ENCODE measurements around the gene ZNF385D.
A peak's percentile ranks its signal among the peaks of the same experiment; 100 is the strongest.
"Not testable (repeated sequence)": the region's sequence is repeated elsewhere in the genome, so short reads cannot be mapped to it uniquely, and the experiment has no call there.

The ZNF385D gene

DNA sequence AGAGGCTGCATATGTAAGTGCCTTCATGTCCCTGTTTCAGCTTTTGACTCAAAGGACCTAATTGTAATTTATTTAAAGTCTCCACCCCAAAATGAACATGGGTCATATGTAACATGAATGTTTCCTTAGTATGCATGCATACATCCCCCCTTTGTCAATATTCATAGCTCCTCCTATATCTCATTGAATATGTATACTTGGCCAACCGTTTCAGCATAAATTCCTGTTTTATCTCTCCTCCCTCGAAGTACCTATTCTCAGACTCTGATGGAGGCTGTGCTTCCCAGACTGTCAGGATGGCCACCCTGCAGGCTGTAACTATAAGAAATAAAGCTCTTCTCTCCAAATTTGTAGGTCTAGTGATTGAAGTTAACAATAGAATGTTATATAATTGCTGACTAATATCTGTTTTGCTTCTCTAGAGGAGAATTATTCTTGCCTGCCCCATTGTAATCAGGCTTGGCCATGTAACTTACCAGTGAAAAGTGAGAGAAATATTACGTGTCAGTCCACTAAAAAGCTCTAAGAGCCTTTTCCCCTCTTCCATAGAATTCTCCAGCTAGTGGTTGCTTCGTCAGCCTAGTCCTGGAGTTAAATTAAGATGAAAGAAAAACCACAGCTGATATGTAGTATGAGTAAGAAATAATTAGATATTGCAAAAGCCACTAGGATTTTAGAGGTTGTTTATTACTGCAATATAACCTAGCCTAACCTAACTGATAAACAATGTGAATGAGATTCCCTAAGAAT lies 245.1 kb downstream of the ZNF385D start:
- no peak for DNase-seq

DNA sequence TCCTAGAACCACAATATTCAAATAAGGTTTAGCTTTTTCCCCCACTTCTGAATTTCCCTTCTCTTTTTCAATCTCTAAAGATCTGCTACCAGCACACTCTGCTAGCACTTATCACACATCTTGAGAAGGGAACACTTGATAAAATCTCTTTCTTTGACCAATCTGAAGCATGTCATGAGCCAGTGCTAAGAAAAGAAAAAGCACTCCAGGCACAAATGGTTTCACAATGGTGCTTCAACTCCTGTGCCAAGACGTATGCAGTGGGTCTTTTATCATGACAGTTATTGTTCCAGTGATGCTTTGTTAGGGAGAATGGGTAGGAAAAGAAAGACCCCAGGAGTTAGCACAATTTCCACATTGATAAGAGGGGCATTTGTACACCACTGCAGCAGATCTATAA lies 248.4 kb downstream of the ZNF385D start:
- DNase-seq, result no peak

DNA sequence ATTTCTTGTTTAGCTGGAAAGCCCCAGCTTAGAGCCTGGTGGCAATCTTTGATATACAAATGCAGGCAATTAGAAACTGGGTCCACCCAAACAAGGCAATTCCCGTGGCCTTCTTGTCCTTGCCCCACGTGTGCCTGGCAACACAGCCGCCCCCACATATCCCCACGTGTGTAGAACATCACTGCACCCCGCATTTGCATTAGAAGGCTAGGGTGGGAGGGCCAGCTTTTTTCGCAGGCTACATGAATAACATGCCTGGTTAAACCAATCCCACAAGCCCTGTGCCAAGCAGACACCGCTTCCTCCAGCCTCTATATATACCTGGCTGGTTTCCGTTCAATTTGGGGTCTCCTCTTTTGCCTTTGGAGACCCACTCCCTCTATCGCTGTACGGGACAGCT lies 250.2 kb downstream of the ZNF385D start:
- no peak for DNase-seq

GRCh38 chr3:21490671-21491070 lies 260.3 kb downstream of the ZNF385D start:
- not testable (repeated sequence) for DNase-seq

GRCh38 chr3:21487520-21487919 lies 263.5 kb downstream of the ZNF385D start:
- no peak for DNase-seq

DNA sequence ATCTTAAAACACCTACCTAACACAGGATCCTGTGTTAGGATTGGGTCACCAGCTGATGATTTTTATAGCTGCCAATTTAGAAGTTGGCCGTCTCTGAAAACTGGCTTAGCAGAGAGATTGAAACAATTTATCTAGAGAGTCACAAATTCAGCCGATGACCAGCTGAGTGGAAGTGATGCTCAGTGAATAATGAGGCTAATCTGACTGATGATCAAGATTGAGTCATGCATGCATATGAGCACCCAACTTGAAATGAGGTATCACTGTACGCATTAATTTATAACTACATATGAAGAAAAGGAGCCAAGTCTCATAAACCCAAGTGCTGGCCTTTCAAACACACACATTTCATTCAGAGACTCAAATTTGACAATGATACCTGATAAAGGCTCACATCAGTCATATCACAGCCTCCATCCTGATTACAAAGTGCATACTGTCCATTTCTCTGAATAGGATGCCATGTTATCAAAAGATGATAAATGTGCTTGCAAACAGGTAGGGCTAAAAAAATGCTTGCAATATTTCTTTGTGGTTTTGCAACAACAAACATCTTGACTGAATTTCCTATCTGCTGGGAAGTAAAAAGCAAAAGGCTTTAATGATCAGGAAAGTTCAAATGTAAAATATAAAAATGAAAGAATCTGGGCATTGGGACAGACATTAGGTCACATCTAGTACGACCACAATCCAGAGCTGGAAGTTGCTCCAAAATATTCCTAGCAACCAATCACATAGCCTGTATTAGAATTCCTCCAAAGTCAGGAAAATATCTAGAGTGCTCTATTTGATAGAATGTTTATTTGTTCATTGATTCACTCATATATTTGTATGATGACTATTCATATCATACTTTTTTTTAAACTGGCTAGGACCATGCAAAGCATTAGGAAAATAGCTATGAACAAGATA lies 264.7 kb downstream of the ZNF385D start:
- DNase-seq, result not testable (repeated sequence)

GRCh38 chr3:21484828-21485144 lies 266.2 kb downstream of the ZNF385D start:
- no peak for DNase-seq

- DNase-seq, result no peak
These were observed 266.8 kb downstream of the ZNF385D start for GRCh38 chr3:21484057-21484827.

GRCh38 chr3:21481991-21482390 lies 269.0 kb downstream of the ZNF385D start:
- no peak for DNase-seq

- DNase-seq, result no peak
These were observed 273.3 kb downstream of the ZNF385D start for GRCh38 chr3:21477541-21478288.

DNA sequence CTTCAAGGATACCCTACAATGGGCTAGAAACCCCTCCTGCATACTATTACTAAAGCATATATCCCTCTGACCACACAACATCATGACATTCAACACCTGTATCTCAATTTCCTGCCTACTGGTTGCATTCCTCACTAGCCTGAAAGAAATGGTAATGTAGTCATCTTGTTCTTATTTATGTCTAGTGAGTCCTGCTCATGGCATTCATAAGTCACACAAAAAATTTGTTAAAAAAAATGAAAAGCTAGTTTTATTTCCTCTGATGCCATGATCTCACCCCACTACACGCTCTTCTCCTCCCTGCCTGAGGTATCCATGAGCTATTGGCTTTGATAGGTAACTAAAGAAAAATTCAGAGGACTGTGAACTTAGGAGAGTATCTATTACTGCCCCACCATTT lies 284.5 kb downstream of the ZNF385D start:
- no peak for DNase-seq

DNA sequence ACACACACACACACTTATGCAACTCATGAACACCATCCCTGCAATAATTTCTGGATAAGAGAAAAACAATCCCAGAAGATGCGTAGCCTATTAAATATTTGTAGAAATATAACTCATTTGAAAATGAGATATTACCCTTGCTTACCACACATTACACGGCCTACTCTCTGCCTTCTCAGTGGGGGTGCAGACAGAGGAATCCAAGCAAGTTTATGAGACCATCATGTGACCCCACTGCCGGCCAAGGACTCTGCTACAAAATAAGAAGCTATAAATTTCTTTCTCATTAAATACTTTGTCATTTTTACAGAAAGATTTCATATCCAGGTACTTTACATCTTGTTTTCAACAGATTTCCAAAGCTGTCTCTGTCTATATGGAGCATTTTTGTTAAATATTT lies 286.3 kb downstream of the ZNF385D start:
- no peak for DNase-seq

GRCh38 chr3:21463319-21463718 lies 287.7 kb downstream of the ZNF385D start:
- DNase-seq, result peak; percentile 23

- no peak for DNase-seq
These were observed 288.9 kb downstream of the ZNF385D start for GRCh38 chr3:21462141-21462540.

- no peak for DNase-seq
These were observed 293.9 kb downstream of the ZNF385D start for GRCh38 chr3:21457084-21457483.

DNA sequence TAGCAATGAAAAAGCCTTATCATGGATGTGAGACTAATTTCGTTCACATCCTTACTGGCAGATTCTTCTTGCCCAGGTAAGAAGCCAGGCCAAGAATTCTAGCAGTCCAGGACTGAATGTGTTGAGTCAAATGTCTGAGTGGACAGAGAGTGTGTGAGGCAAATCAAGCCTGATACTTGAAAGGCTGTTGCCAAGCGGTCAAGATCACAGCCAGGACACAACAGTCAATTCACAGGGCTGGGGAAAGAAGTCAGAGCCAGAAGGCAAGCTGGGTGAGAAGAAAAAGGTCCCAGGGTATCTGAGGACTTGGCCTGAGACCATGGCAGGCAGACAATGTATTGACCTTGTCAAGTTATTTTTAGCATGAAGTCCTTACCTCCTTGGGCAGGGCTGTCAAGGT lies 301.3 kb downstream of the ZNF385D start:
- DNase-seq, result no peak

- DNase-seq, result no peak
These were observed 303.4 kb downstream of the ZNF385D start for GRCh38 chr3:21447476-21448151.

DNA sequence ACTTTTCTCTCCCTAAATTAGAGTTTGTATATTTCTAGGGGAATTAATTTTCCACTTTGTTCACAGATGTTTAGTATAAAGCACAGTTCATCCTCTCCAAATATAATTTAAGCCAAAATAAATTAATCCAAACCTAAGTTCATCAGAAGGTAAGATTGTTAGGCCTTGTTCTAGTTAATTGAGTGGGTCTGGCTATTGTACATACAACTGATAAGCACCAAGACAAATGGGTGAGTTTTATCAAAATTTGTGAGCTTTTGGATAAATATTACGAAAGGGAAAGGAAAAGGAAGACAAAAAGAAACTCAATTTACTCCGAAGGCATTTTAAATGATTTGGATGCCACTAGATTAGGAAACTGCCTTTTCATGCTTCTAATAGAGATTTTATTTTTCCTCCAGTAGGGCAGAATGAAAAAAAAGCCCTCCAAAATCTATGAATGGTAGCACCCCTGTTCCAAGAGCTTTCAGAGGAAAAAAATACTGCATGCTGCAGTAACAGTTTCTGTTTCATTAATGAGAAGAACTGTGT lies 304.0 kb downstream of the ZNF385D start:
- no peak for DNase-seq

DNA sequence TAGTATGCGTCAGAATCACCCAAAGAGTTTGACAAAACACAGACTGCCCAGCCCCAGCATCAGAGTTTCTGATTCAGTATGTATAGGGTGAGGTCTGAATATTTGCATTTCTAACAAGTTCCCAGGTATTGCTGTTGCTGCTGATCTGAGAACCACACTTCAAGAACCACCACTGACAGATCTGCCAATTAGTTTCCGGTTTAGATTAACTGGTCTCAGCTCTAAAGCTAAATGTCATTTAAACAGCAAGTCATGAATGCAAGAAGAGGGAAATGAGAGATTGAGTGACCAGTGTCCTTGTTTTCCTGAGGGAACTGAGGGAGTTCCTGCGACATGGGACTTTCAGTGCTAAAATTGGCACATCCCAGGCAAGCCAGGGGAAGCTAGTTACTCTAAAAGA lies 305.0 kb downstream of the ZNF385D start:
- DNase-seq, result no peak

DNA sequence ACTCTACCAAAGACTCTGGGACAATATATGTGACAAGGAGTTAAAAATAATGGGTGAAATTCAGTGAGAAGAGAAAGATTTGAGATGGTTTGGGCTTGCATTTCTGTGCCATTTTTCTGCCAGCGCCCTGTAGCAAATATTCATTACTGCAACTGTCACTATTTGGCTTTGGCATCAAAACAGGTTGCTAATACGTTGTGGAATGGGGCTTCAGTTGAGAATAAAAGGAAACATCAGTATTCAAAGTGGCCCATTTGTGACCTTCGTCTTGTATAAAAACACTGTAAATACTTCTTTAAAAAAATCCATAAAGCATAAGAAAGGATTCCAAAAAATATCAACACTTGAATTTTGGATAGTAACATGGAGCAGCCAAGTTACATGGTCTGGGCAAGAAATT lies 309.2 kb downstream of the ZNF385D start:
- DNase-seq, result no peak

GRCh38 chr3:21436835-21437234 lies 314.2 kb downstream of the ZNF385D start:
- no peak for DNase-seq

DNA sequence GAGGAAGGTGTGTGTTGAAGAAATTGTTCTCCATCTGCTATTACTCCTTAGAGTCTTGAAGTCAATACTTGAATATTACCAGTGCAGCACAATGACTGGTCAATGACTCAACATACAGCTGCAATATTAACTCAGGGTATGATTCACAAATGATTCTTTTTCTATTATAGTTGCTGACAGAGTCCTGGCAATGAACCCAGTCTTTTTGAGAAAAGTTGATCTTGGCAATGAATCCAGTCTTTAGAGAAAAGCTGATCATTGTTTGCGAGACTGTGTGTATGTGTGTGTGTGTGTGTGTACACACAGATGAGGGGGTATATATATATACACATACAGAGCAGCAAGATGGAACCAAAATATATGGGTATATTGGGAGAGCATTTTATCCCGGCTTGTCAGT lies 315.1 kb downstream of the ZNF385D start:
- DNase-seq, result no peak

All from NCI-H2171 treated with DMSO at 0.1 percent for 48 hours (cell line).